NCI-H1417 treated with DMSO at 0.1 percent for 48 hours (cell line): Measurements from ENCODE around the gene VANGL1.
"Not testable (repeated sequence)": the region's sequence is repeated elsewhere in the genome, so short reads cannot be mapped to it uniquely, and the experiment has no call there.

Experiments
- DNase-seq: peaks from one replicate; lab custom pipeline; 2025; lab: John Stamatoyannopoulos, UW

The VANGL1 gene

GRCh38 chr1:115641762-115642167 lies at the start of gene VANGL1:
Gene VANGL1, plus strand, starts transcription at chr1:115641970. Its CDS starts 9,444 bp downstream, at chr1:115651414.
- DNase-seq, result no peak

- no peak for DNase-seq
Observed at GRCh38 chr1:115592264-115592663, 49.5 kb upstream of the VANGL1 start.

GRCh38 chr1:115593365-115594259 lies 48.2 kb upstream of the VANGL1 start:
- DNase-seq, result no peak

GRCh38 chr1:115594600-115594999 lies 47.2 kb upstream of the VANGL1 start:
- no peak for DNase-seq

- peak; percentile 29 for DNase-seq
Observed at GRCh38 chr1:115595279-115596079, 46.3 kb upstream of the VANGL1 start.

- DNase-seq, result no peak
Observed at GRCh38 chr1:115596080-115596780, 45.5 kb upstream of the VANGL1 start.

- no peak for DNase-seq
Observed at GRCh38 chr1:115604508-115604907, 37.3 kb upstream of the VANGL1 start.

- no peak for DNase-seq
Observed at GRCh38 chr1:115606305-115606704, 35.5 kb upstream of the VANGL1 start.

GRCh38 chr1:115609021-115609420 lies 32.7 kb upstream of the VANGL1 start:
- no peak for DNase-seq

- DNase-seq, result no peak
Observed at GRCh38 chr1:115613767-115614166, 28.0 kb upstream of the VANGL1 start.

- no peak for DNase-seq
Observed at GRCh38 chr1:115620453-115620852, 21.3 kb upstream of the VANGL1 start.

- DNase-seq, result no peak
Observed at GRCh38 chr1:115620950-115621349, 20.8 kb upstream of the VANGL1 start.

GRCh38 chr1:115624859-115625258 lies 16.9 kb upstream of the VANGL1 start:
- DNase-seq, result no peak

- DNase-seq, result no peak
Observed at GRCh38 chr1:115630342-115630741, 11.4 kb upstream of the VANGL1 start.

- no peak for DNase-seq
Observed at GRCh38 chr1:115632251-115633026, 9.3 kb upstream of the VANGL1 start.

GRCh38 chr1:115633606-115634005 lies 8.2 kb upstream of the VANGL1 start:
- DNase-seq, result not testable (repeated sequence)

- not testable (repeated sequence) for DNase-seq
Observed at GRCh38 chr1:115637247-115637646, 4.5 kb upstream of the VANGL1 start.

GRCh38 chr1:115640384-115640783 lies 1.4 kb upstream of the VANGL1 start:
- no peak for DNase-seq

- no peak for DNase-seq
Observed at GRCh38 chr1:115642168-115643072, 650 bp downstream of the VANGL1 start.

- no peak for DNase-seq
Observed at GRCh38 chr1:115643225-115643624, 1.5 kb downstream of the VANGL1 start.
